Measurements from ENCODE around the gene BSND. TPM values are rescaled to one million over a fixed set of nuclear protein-coding genes. Genes with fewer than 3 reads are reported as not detected.
A peak's percentile ranks its signal among the peaks of the same experiment; 100 is the strongest.

The BSND gene
- total RNA-seq = not detected

DNA sequence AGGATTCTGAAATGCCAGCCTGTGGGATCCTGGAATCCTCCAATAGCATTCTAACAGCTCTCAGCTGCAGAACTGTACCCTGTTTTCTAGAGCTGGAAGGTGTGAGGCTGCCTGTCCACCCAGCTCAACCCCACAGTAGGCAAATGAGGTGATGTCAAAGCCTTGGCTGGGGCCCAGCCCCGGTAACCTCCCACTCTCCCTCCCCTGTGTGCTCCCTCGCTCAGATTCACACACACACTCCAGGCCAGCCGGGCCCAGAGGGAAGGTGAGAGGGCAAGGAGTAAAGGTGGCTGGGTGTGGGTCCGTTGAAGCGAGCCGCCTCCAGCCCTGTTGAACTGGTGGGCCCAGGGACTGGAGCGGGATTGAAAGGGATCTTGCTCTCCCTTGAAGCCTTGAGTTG lies at the start of gene BSND:
TSS of gene BSND (plus strand) at position 257 of the 400 bp plus-strand sequence. CDS start 254 bp downstream, outside the sequence.
- TF ChIP-seq, protein P1, sequence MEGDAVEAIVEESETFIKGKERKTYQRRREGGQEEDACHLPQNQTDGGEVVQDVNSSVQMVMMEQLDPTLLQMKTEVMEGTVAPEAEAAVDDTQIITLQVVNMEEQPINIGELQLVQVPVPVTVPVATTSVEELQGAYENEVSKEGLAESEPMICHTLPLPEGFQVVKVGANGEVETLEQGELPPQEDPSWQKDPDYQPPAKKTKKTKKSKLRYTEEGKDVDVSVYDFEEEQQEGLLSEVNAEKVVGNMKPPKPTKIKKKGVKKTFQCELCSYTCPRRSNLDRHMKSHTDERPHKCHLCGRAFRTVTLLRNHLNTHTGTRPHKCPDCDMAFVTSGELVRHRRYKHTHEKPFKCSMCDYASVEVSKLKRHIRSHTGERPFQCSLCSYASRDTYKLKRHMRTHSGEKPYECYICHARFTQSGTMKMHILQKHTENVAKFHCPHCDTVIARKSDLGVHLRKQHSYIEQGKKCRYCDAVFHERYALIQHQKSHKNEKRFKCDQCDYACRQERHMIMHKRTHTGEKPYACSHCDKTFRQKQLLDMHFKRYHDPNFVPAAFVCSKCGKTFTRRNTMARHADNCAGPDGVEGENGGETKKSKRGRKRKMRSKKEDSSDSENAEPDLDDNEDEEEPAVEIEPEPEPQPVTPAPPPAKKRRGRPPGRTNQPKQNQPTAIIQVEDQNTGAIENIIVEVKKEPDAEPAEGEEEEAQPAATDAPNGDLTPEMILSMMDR (IDR thresholded peaks at IDR 0.05) = no peak
- peaks cover 4 to 6% of the 10 kb centered on the region in 2 donors for H3K27me3 ChIP-seq

DNA sequence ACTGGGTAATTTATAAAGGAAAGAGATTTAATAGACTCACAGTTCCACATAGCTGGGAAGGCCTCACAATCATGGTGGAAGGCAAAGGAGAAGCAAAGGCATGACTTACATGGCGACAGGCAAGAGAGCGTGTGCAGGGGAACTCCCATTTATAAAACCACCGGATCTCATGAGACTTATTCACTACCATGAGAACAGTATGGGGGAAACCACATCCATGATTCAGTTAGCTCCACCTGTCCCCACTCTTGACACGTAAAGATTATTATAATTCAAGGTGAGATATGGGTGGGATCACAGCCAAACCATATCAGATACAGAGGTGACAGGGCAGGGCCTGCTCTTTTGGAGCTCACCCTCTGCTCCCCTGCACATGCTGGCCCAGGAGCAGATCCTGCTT lies 49.7 kb upstream of the BSND start:
- no peak overlapping the region for H3K27ac ChIP-seq
- no peaks in the 10 kb centered on the region for H3K36me3 ChIP-seq
- H3K4me3 ChIP-seq = no peak overlapping the region
- TF ChIP-seq, protein P1 (IDR thresholded peaks at IDR 0.05) = no peak
- no peak for DNase-seq (ENCODE audit: low spot score)
- no peaks in the 10 kb centered on the region for H3K27me3 ChIP-seq
- no peaks in the 10 kb centered on the region for H3K9me3 ChIP-seq
- peaks cover 0 to 13% of the 10 kb centered on the region in 2 donors for H3K4me1 ChIP-seq

More for the DNA sequence above, at the start of gene BSND:
- DNase-seq (ENCODE audit: low spot score) = no peak
- H3K36me3 ChIP-seq = no peaks in the 10 kb centered on the region
- H3K4me3 ChIP-seq = no peak within 1 kb of the TSS
- peaks cover 0 to 7% of the 10 kb centered on the region in 2 donors for H3K4me1 ChIP-seq
- no peak within 1 kb of the TSS for H3K27ac ChIP-seq
- H3K9me3 ChIP-seq = no peaks in the 10 kb centered on the region

DNA sequence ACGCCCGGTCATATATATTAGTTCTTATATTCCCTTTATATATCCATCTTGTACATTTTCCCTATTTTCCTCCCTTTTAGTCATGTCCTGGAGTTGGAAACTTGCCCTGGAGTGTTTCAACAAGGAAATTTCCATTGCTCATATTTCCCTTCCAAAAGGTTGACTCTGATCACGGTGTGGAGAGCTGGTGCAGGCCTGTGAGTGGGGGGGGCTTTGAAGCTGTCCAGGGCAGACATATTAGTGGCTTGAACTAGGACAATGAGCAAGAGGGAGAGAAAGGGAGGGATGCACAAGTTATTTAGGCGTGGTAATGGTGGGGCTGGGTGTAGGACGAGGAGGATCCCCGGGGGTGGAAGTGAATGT lies 48.7 kb upstream of the BSND start:
- H3K27me3 ChIP-seq = no peaks in the 10 kb centered on the region
- H3K9me3 ChIP-seq = no peaks in the 10 kb centered on the region
- H3K36me3 ChIP-seq = no peaks in the 10 kb centered on the region
- H3K4me1 ChIP-seq = peaks cover 0 to 13% of the 10 kb centered on the region in 2 donors
- TF ChIP-seq, protein P1 (IDR thresholded peaks at IDR 0.05) = no peak
- no peak for DNase-seq (ENCODE audit: low spot score)
- peak overlapping the region in 1 of 2 donors; percentile 33 for H3K4me3 ChIP-seq
- H3K27ac ChIP-seq = peak overlapping the region; percentile 35 to 52

DNA sequence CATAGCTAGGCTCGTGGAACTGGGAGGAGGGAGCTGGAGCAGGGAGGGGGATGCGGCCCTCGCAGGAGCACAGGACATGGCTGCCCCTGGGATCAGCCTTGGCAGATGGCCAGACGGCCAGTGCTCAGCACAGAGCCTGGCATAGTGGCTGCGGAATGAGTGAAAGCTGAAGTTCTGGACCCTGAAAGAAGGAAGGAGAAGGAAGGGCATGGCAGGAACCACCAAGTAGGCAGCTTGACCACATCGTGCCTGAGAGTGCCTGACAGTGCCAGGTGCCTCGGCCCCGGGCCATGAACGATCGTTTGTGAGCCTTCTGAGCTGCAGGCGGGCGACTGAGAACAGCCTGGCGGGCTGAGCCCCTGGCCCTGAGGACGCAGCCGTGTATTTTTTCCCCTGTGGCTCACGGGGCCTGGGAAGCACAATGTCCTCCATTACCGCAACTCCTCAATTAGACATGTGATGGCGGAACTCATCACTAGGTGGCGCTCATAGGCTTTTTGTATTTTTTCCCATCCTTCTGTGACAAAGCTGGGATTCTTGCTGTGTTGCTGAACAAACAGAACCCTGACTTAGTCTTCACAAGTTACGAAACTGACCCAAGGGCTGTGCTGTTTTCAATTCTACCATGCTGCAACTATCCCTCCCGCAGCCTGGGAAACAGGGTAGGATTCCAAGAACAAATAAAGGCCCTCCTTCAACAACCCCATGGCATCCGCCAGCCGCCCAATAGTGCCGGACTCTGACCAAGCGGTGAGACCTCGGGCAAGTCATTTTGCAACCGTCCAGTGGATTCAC lies 48.2 kb upstream of the BSND start:
- no peaks in the 10 kb centered on the region for H3K9me3 ChIP-seq
- no peaks in the 10 kb centered on the region for H3K27me3 ChIP-seq
- no peaks in the 10 kb centered on the region for H3K36me3 ChIP-seq
- TF ChIP-seq, protein P1 (IDR thresholded peaks at IDR 0.05) = peak; percentile 74 to 89
- H3K4me1 ChIP-seq = peaks cover 0 to 13% of the 10 kb centered on the region in 2 donors
- peak overlapping the region; percentile 35 to 52 for H3K27ac ChIP-seq
- peak overlapping the region in 1 of 2 donors; percentile 33 for H3K4me3 ChIP-seq
- peak; percentile 90 for DNase-seq (ENCODE audit: low spot score)

DNA sequence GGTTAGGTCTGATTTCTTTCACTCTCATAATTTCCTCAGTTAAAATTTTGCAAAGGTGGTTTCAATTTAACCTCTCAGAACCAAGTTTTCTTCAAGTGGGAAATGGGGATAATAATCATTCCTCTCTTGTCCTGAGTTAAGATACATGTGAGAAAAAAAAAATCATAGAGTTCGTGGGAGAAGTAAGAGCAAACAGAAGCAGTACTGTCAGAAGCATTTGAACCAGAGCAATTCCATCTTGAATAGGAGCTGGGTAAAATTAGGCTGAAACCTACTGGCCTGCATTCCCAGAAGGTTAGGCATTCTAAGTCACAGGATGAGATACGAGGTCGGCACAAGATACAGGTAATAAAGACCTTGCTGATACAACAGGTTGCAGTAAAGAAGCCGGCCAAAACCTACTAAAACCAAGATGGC lies 46.9 kb upstream of the BSND start:
- TF ChIP-seq, protein P1 (IDR thresholded peaks at IDR 0.05) = no peak

More for the DNA sequence above, 46.9 kb upstream of the BSND start:
- no peak for DNase-seq (ENCODE audit: low spot score)
- Histone ChIP-seq H3K4me1 (peaks cover 0 to 13% of the 10 kb centered on the region in 2 donors), H3K27ac (no peak overlapping the region), H3K9me3 (no peaks in the 10 kb centered on the region), H3K36me3 (no peaks in the 10 kb centered on the region), H3K27me3 (no peaks in the 10 kb centered on the region), H3K4me3 (no peak overlapping the region)

Data from right atrium auricular region (tissue), 2 donors.